ENCODE measurements around the gene TOR3A.

DNA sequence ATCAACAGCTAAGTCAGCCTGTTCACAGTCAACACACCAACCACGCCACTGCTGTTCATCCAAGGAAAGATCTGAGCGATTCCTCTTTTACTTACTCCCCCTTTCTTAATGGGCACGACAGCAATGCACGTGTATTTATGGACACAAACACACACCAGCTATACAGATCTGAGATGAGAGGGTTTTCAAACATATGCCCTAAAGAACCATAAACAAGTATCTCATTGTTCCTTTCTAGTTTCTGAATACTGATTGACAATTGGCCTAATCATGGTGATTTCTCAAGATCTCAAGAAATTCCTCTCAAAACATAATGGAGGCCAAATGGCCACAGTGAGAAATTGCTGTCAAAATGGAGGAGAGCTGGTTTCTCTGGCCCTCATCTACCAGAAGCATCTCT is 18.0 kb downstream of the TOR3A start:
- TF ChIP-seq, protein P1, sequence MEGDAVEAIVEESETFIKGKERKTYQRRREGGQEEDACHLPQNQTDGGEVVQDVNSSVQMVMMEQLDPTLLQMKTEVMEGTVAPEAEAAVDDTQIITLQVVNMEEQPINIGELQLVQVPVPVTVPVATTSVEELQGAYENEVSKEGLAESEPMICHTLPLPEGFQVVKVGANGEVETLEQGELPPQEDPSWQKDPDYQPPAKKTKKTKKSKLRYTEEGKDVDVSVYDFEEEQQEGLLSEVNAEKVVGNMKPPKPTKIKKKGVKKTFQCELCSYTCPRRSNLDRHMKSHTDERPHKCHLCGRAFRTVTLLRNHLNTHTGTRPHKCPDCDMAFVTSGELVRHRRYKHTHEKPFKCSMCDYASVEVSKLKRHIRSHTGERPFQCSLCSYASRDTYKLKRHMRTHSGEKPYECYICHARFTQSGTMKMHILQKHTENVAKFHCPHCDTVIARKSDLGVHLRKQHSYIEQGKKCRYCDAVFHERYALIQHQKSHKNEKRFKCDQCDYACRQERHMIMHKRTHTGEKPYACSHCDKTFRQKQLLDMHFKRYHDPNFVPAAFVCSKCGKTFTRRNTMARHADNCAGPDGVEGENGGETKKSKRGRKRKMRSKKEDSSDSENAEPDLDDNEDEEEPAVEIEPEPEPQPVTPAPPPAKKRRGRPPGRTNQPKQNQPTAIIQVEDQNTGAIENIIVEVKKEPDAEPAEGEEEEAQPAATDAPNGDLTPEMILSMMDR (IDR thresholded peaks at IDR 0.05; ENCODE audit: insufficient read depth, low read depth, low read length), result no peak
- TF ChIP-seq EZH2 (IDR thresholded peaks at IDR 0.05; ENCODE audit: insufficient read depth, low read length), result no peak
